ENCODE results near the gene RAF1.

GRCh38 chr3:12620305-12620704 lies 43.6 kb downstream of the RAF1 start:
- no peak for TF ChIP-seq POLR2A (IDR thresholded peaks at IDR 0.05)
- TF ChIP-seq CTCF (IDR thresholded peaks at IDR 0.05) = no peak
